Measurements from ENCODE around the gene MACROD2.

MACROD2 gene

GRCh38 chr20:15675061-15675514, 1679.8 kb downstream of the MACROD2 start:
- DNase-seq (ENCODE audit: low spot score): no peak

GRCh38 chr20:15675813-15676484, 1680.6 kb downstream of the MACROD2 start:
- no peak for DNase-seq (ENCODE audit: low spot score)

- no peak for DNase-seq (ENCODE audit: low spot score)
Measured at GRCh38 chr20:15676815-15677214, 1681.5 kb downstream of the MACROD2 start.

- no peak for DNase-seq (ENCODE audit: low spot score)
Measured at GRCh38 chr20:15682690-15683089, 1687.4 kb downstream of the MACROD2 start.

GRCh38 chr20:15692570-15692969, 1697.3 kb downstream of the MACROD2 start:
- no peak for DNase-seq (ENCODE audit: low spot score)

- no peak for DNase-seq (ENCODE audit: low spot score)
Measured at GRCh38 chr20:15699431-15700146, 1704.3 kb downstream of the MACROD2 start.

- no peak for DNase-seq (ENCODE audit: low spot score)
Measured at GRCh38 chr20:15700147-15700765, 1704.9 kb downstream of the MACROD2 start.

- no peak for DNase-seq (ENCODE audit: low spot score)
Measured at GRCh38 chr20:15702161-15702560, 1706.8 kb downstream of the MACROD2 start.

GRCh38 chr20:15703171-15703911, 1708.0 kb downstream of the MACROD2 start:
- no peak for DNase-seq (ENCODE audit: low spot score)

GRCh38 chr20:15705975-15706374, 1710.7 kb downstream of the MACROD2 start:
- no peak for DNase-seq (ENCODE audit: low spot score)

GRCh38 chr20:15706719-15707118, 1711.4 kb downstream of the MACROD2 start:
- no peak for DNase-seq (ENCODE audit: low spot score)

GRCh38 chr20:15708984-15709598, 1713.8 kb downstream of the MACROD2 start:
- DNase-seq (ENCODE audit: low spot score): peak; percentile 73

GRCh38 chr20:15710636-15711035, 1715.3 kb downstream of the MACROD2 start:
- DNase-seq (ENCODE audit: low spot score): no peak

- DNase-seq (ENCODE audit: low spot score): no peak
Measured at GRCh38 chr20:15711177-15711576, 1715.9 kb downstream of the MACROD2 start.

- no peak for DNase-seq (ENCODE audit: low spot score)
Measured at GRCh38 chr20:15716256-15716655, 1720.9 kb downstream of the MACROD2 start.

- DNase-seq (ENCODE audit: low spot score): no peak
Measured at GRCh38 chr20:15726416-15726815, 1731.1 kb downstream of the MACROD2 start.

- no peak for DNase-seq (ENCODE audit: low spot score)
Measured at GRCh38 chr20:15734052-15734451, 1738.7 kb downstream of the MACROD2 start.

- DNase-seq (ENCODE audit: low spot score): no peak
Measured at GRCh38 chr20:15739035-15739434, 1743.7 kb downstream of the MACROD2 start.

GRCh38 chr20:15740046-15740775, 1744.9 kb downstream of the MACROD2 start:
- no peak for DNase-seq (ENCODE audit: low spot score)

GRCh38 chr20:15742087-15742486, 1746.8 kb downstream of the MACROD2 start:
- no peak for DNase-seq (ENCODE audit: low spot score)

GRCh38 chr20:15742627-15743026, 1747.3 kb downstream of the MACROD2 start:
- no peak for DNase-seq (ENCODE audit: low spot score)

Measured in D341Med (cell line).